ENCODE measurements around the gene OSTN. TPM values are rescaled to one million over a fixed set of nuclear protein-coding genes. Genes with fewer than 3 reads are reported as not detected.

Gene OSTN
- total RNA-seq, 4 donors from 2014 or later = 0.30 TPM; not detected in 3

DNA sequence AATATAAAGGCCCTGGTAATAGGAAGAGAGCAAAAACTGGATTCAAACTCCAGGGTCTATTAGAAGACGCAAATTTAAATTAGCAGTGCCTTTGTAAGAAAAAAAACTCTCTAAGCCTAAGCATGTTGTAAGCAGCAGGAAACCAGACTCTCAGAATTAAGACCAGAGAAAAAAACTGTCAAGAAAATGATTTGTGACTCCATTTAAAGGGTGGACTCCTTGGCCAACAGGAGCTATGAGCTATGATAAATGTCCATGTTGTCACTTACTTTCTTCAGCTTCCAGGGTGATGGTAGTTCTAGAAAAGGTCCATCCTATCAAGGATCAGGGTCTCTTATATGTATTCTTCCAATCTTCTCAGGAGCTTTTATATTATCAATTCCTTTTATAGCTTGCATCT is 95.2 kb downstream of the OSTN start:
- Histone ChIP-seq H3K4me3 (no peak overlapping the region), H3K27me3 (no peaks in the 10 kb centered on the region), H3K36me3 (no peaks in the 10 kb centered on the region), H3K9me3 (no peaks in the 10 kb centered on the region), H3K27ac (no peak overlapping the region), H3K4me1 (no peaks in the 10 kb centered on the region)
- TF ChIP-seq POLR2AphosphoS5 (IDR thresholded peaks at IDR 0.05) (no peak), EP300 (IDR thresholded peaks at IDR 0.05) (no peak), POLR2A (IDR thresholded peaks at IDR 0.05) (no peak)
- TF ChIP-seq, protein P1, sequence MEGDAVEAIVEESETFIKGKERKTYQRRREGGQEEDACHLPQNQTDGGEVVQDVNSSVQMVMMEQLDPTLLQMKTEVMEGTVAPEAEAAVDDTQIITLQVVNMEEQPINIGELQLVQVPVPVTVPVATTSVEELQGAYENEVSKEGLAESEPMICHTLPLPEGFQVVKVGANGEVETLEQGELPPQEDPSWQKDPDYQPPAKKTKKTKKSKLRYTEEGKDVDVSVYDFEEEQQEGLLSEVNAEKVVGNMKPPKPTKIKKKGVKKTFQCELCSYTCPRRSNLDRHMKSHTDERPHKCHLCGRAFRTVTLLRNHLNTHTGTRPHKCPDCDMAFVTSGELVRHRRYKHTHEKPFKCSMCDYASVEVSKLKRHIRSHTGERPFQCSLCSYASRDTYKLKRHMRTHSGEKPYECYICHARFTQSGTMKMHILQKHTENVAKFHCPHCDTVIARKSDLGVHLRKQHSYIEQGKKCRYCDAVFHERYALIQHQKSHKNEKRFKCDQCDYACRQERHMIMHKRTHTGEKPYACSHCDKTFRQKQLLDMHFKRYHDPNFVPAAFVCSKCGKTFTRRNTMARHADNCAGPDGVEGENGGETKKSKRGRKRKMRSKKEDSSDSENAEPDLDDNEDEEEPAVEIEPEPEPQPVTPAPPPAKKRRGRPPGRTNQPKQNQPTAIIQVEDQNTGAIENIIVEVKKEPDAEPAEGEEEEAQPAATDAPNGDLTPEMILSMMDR (IDR thresholded peaks at IDR 0.05) = no peak
- WGBS = 100% methylated on average over 1 of the region's 1 CpG
- no peak for DNase-seq (ENCODE audit: low spot score in 2 of 2)

DNA sequence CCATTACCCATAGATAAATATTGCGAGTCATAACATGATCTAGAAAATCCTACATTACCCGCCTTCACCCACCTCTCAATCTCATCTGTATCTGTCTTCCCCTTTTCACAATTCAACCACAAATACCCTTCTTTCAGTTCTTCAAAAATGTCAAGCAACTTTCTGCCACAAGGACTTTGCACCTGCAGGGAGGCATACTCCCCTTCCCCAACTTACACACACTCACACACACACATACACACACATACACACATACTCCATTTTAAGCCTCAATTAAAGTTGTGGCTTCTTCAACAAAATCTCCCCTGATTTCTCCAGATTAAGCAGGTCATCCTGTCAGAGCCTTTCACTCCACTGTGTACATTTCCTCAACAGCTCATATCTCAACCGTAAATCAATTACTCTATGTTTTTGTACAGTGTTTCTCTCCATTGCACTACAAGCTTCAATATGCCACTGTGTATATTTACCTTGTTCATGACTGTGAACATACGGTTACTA is 97.0 kb downstream of the OSTN start:
- DNase-seq (ENCODE audit: low spot score in 2 of 2) = no peak
- H3K27ac ChIP-seq = no peak overlapping the region
- 62% methylated on average over 4 of the region's 4 CpGs for WGBS

DNA sequence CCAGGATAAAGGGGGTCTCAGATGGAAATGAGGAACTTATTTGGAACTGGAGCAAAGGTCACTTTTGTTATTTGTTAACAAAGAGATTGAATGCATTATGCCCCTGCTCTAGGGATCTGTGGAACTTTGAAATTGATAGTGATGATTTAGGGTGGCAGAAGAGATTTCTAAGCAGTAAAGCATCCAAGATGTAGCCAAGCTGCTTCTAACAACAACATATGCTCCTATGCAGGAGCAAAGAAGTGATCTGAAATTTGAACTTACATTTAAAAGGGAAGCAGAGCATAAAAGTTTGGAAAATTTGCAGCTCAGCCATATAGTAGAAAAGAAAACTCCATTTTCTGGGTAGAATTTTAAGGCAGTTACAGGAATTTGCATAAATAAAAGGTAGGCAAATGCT is 99.8 kb downstream of the OSTN start:
- DNase-seq (ENCODE audit: low spot score in 2 of 2) = no peak
- Histone ChIP-seq H3K9me3 (no peaks in the 10 kb centered on the region), H3K4me1 (no peaks in the 10 kb centered on the region), H3K27ac (no peak overlapping the region), H3K36me3 (no peaks in the 10 kb centered on the region), H3K4me3 (no peak overlapping the region), H3K27me3 (no peaks in the 10 kb centered on the region)
- TF ChIP-seq POLR2A (IDR thresholded peaks at IDR 0.05) = no peak
- TF ChIP-seq EP300 (IDR thresholded peaks at IDR 0.05) = no peak

More for the DNA sequence above, 97.0 kb downstream of the OSTN start:
- H3K9me3 ChIP-seq = no peaks in the 10 kb centered on the region
- H3K4me3 ChIP-seq = no peak overlapping the region
- no peak for TF ChIP-seq POLR2AphosphoS5 (IDR thresholded peaks at IDR 0.05)
- no peak for TF ChIP-seq EP300 (IDR thresholded peaks at IDR 0.05)
- H3K27me3 ChIP-seq = no peaks in the 10 kb centered on the region
- no peaks in the 10 kb centered on the region for H3K36me3 ChIP-seq
- H3K4me1 ChIP-seq = no peaks in the 10 kb centered on the region

DNA sequence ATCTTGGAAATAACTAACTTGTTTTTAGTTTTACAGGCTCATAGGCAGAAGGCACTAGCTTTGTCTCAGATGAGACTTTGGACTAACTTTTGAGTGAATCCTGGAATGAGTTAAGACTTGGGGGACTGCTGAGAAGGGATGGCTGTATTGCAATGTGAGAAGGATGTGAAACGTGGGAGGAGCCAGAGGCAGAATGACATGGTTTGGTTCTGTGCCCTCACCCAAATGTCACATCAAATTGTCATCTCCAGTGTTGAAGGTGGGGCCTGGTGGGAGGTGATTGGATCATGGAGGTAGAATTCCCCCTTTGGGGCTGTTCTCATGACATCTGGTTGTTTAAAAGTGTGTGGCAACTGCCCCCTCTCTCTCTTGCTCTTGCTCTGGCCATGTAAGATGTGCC is 101.4 kb downstream of the OSTN start:
- H3K36me3 ChIP-seq = no peaks in the 10 kb centered on the region
- H3K27ac ChIP-seq = no peak overlapping the region
- no peaks in the 10 kb centered on the region for H3K27me3 ChIP-seq
- no peak overlapping the region for H3K4me3 ChIP-seq
- TF ChIP-seq POLR2A (IDR thresholded peaks at IDR 0.05) (no peak), POLR2AphosphoS5 (IDR thresholded peaks at IDR 0.05) (no peak), EP300 (IDR thresholded peaks at IDR 0.05) (no peak)
- TF ChIP-seq, protein P1 (IDR thresholded peaks at IDR 0.05) = no peak
- 76% methylated on average over 1 of the region's 1 CpG for WGBS
- no peaks in the 10 kb centered on the region for H3K4me1 ChIP-seq
- no peak for DNase-seq (ENCODE audit: low spot score in 2 of 2)
- H3K9me3 ChIP-seq = no peaks in the 10 kb centered on the region

DNA sequence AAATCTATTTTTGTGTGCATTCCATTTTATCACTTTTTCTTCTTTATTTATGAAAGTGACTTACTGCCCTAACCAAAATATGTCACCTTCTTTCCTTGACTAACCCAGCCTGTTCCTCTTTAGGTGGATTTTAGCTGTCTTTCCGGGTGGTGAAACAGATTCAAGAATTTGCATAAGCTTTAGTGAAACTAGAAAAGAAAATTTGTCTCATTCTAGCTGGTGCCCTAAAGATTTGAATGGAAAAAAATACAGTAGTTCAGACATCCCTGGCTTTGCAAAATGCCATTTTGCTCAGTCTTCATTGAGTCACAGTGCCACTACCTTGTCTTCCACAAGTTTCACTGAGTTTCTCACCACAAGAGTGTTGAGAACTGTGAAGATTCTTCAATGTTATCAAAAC is 102.0 kb downstream of the OSTN start:
- 94% methylated on average over 1 of the region's 1 CpG for WGBS
- H3K27me3 ChIP-seq = no peaks in the 10 kb centered on the region
- no peak overlapping the region for H3K4me3 ChIP-seq
- TF ChIP-seq POLR2AphosphoS5 (IDR thresholded peaks at IDR 0.05) (no peak), EP300 (IDR thresholded peaks at IDR 0.05) (no peak), POLR2A (IDR thresholded peaks at IDR 0.05) (no peak)
- TF ChIP-seq, protein P1 (IDR thresholded peaks at IDR 0.05) = no peak
- no peaks in the 10 kb centered on the region for H3K36me3 ChIP-seq
- no peak for DNase-seq (ENCODE audit: low spot score in 2 of 2)
- H3K27ac ChIP-seq = no peak overlapping the region
- H3K4me1 ChIP-seq = no peaks in the 10 kb centered on the region
- no peaks in the 10 kb centered on the region for H3K9me3 ChIP-seq

DNA sequence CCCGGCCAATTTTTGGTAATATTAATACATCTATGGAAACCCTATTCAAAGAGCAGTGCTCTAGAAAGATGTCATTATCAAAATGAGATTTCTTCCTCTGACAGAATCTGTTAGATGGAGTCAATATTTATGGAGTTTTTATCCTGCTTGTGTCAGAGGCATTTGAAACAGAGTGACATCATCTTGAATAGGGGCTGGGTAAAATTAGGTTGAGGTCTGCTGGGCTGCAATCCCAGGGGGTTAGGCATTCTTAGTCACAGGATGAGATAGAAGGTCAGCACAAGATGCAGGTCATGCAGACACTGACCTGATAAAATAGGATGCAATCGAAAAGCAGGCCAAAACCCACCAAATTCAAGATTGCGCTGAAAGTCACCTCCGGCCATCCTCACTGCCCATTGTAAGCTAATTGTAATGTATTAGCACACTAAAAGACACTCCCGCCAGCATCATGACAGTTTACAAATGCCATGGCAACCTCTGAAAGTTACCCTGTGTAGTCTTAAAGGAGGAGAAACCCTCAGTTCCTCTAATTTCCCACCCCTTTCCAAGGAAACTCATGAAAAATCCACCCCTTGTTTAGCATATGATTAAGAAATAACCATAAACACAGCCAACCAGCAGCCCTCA is 102.9 kb downstream of the OSTN start:
- Histone ChIP-seq H3K27ac (no peak overlapping the region), H3K27me3 (no peaks in the 10 kb centered on the region), H3K9me3 (no peaks in the 10 kb centered on the region), H3K36me3 (no peaks in the 10 kb centered on the region), H3K4me1 (no peaks in the 10 kb centered on the region), H3K4me3 (no peak overlapping the region)
- WGBS = 99% methylated on average over 5 of the region's 5 CpGs
- TF ChIP-seq POLR2A (IDR thresholded peaks at IDR 0.05) = no peak
- TF ChIP-seq, protein P1 (IDR thresholded peaks at IDR 0.05) = no peak
- no peak for TF ChIP-seq POLR2AphosphoS5 (IDR thresholded peaks at IDR 0.05)
- no peak for TF ChIP-seq EP300 (IDR thresholded peaks at IDR 0.05)
- no peak for DNase-seq (ENCODE audit: low spot score in 2 of 2)

Measured in suprapubic skin (tissue), 4 donors.